CD4-positive, alpha-beta memory T cell (primary cell): ENCODE results near the gene GPS2. TPM values are rescaled to one million over a fixed set of nuclear protein-coding genes. Genes with fewer than 3 reads are reported as not detected.
A peak's percentile ranks its signal among the peaks of the same experiment; 100 is the strongest.

Experiments
- CTCF ChIA-PET: fragments of 350-600 bp; sonication (Branson Sonifier 250); formaldehyde crosslinking; loops from one replicate; lab custom pipeline; 2021; ENCODE audit warnings: inconsistent platforms; ENCODE audit not compliant: partially characterized antibody; lab: Charles Lee
- POLR2A ChIA-PET: fragments of 350-600 bp; sonication (Branson Sonifier 250); formaldehyde crosslinking; loops from one replicate; lab custom pipeline; 2021; ENCODE audit not compliant: partially characterized antibody; lab: Charles Lee
- DNase-seq, 5 donors: peaks; one replicate each; pipeline versions ENCODE4 v3.0.0 to v3.0.0-alpha.2; 2020 to 2022; ENCODE audit warnings: mixed read lengths in 1 of 5
- H3K27ac ChIP-seq: one replicate; pipeline ENCODE4 v1.7.0; 2013; ENCODE audit warnings: low read depth, low read length
- H3K27me3 ChIP-seq: 2 replicates; pipeline ENCODE4 v1.7.0; 2013; ENCODE audit warnings: mild to moderate bottlenecking, low read length, moderate library complexity; ENCODE audit not compliant: insufficient read depth
- H3K36me3 ChIP-seq: 2 replicates; pipeline ENCODE4 v1.7.0; 2013; ENCODE audit warnings: mild to moderate bottlenecking, low read length, moderate library complexity; ENCODE audit not compliant: insufficient read depth
- H3K4me1 ChIP-seq: 2 replicates; pipeline ENCODE4 v1.7.0; 2013; ENCODE audit warnings: mild to moderate bottlenecking, low read length, moderate library complexity; ENCODE audit not compliant: insufficient read depth
- H3K4me3 ChIP-seq, 2 donors: one replicate each; pipeline ENCODE4 v1.7.0; 2013; ENCODE audit warnings: low read length in 2 of 2, mild to moderate bottlenecking in 1 of 2
- H3K9me3 ChIP-seq, 2 donors: one replicate each; pipeline ENCODE4 v1.7.0; 2013; ENCODE audit warnings: low read length in 2 of 2, control low read depth in 1 of 2; ENCODE audit not compliant: control insufficient read depth in 1 of 2
- H3K27ac Mint-ChIP-seq, 7 donors: one replicate each; pipeline ENCODE4 v1.8.0; 2020 to 2021; ENCODE audit warnings: mixed read lengths in 7 of 7, mild to moderate bottlenecking in 6 of 7, inconsistent platforms in 3 of 7, moderate library complexity in 3 of 7
- H3K27me3 Mint-ChIP-seq, 2 donors: one replicate each; pipeline ENCODE4 v1.8.0; 2020 to 2021; ENCODE audit warnings: mixed read lengths in 2 of 2
- H3K36me3 Mint-ChIP-seq, 2 donors: one replicate each; pipeline ENCODE4 v1.8.0; 2020 to 2021; ENCODE audit warnings: mixed read lengths in 2 of 2, inconsistent platforms in 1 of 2, mild to moderate bottlenecking in 1 of 2
- H3K4me1 Mint-ChIP-seq, 4 donors: one replicate each; pipeline ENCODE4 v1.8.0; 2020 to 2021; ENCODE audit warnings: mixed read lengths in 4 of 4, mild to moderate bottlenecking in 1 of 4
- H3K4me3 Mint-ChIP-seq, 8 donors: one replicate each; pipeline ENCODE4 v1.8.0; 2020 to 2021; ENCODE audit warnings: mixed read lengths in 8 of 8, mild to moderate bottlenecking in 7 of 8, moderate library complexity in 6 of 8, inconsistent platforms in 3 of 8
- H3K9me3 Mint-ChIP-seq, 8 donors: one replicate each; pipeline ENCODE4 v1.8.0; 2020 to 2021; ENCODE audit warnings: mixed read lengths in 8 of 8, mild to moderate bottlenecking in 5 of 8, inconsistent platforms in 3 of 8, moderate library complexity in 1 of 8
- intact Hi-C: fragments of 100-400 bp; cut with micrococcal nuclease; formaldehyde crosslinking; loops from one replicate; pipeline ENCODE4 v1.15.1; 2023
- polyA plus RNA-seq, 2 donors: library from polyadenylated mRNA; unstranded; fragments of 300-500 nt; fragmentation: Illumina TruSeq; gene quantifications; one replicate each; pipeline ENCODE4 v1.2.3, GENCODE V29; 2021
- total RNA-seq, 2 experiments: library from RNA; stranded (reverse); gene quantifications; one replicate each; pipeline ENCODE4 v1.2.3, GENCODE V29; 2021

Gene GPS2
- total and polyA plus RNA-seq, 4 experiments from 2014 or later: 101 to 132 (median 123) TPM

- Histone ChIP-seq H3K4me3 (peak overlapping the region; percentile 23 to 58), H3K27ac (peak overlapping the region; percentile 41), H3K27me3 (peaks cover 10% of the 10 kb centered on the region), H3K9me3 (no peaks in the 10 kb centered on the region), H3K36me3 (no peaks in the 10 kb centered on the region), H3K4me1 (peaks cover 25% of the 10 kb centered on the region)
- Mint-ChIP-seq H3K9me3 (no peaks in the 10 kb centered on the region), H3K36me3 (no peaks in the 10 kb centered on the region), H3K4me1 (peaks cover 4 to 28% (median 18%) of the 10 kb centered on the region in 4 donors), H3K27ac (peak overlapping the region; percentile 36 to 84 (median 64)), H3K4me3 (peak overlapping the region; percentile 77 to 90 (median 82)), H3K27me3 (peaks cover 15 to 19% of the 10 kb centered on the region in 2 donors)
- ChIA-PET CTCF (interaction anchor here (0.6 to 2.8 kb wide), 11 partner anchors 9 to 280 kb away, joined by 3 to 26 read pairs (median 4); no protein-coding TSS in a partner anchor), POLR2A (interaction anchor here (0.9 to 3.6 kb wide), 9 partner anchors 16 to 71 kb away, joined by 3 to 15 read pairs (median 4); partner anchors contain the start of genes ACAP1 and CLDN7)
- peak; percentile 82 to 86 (median 85) for DNase-seq
- intact Hi-C loops: loop anchor here (1.0 to 5.0 kb wide), 11 partner anchors 16 to 408 kb away; partner anchors contain the start of genes EIF5A, NEURL4, SENP3 and WRAP53
Observed at GRCh38 chr17:7280519-7281073, 34.6 kb downstream of the GPS2 start.

- Mint-ChIP-seq H3K9me3 (no peaks in the 10 kb centered on the region), H3K36me3 (no peaks in the 10 kb centered on the region), H3K27me3 (peaks cover 15 to 19% of the 10 kb centered on the region in 2 donors), H3K4me1 (peaks cover 4 to 28% (median 18%) of the 10 kb centered on the region in 4 donors), H3K4me3 (peak overlapping the region in 1 of 8 donors; percentile 49), H3K27ac (no peak overlapping the region)
- peaks cover 25% of the 10 kb centered on the region for H3K4me1 ChIP-seq
- H3K27ac ChIP-seq: no peak overlapping the region
- ChIA-PET CTCF (interaction anchor here (0.8 to 2.8 kb wide), 4 partner anchors 17 to 76 kb away, joined by 3 to 26 read pairs (median 6); partner anchors contain the start of gene TMEM95), POLR2A (interaction anchor here (0.6 to 2.0 kb wide), 3 partner anchors 20 to 69 kb away, joined by 3 to 4 read pairs (median 4); no protein-coding TSS in a partner anchor)
- H3K9me3 ChIP-seq: no peaks in the 10 kb centered on the region
- no peak overlapping the region for H3K4me3 ChIP-seq
- H3K27me3 ChIP-seq: peaks cover 10% of the 10 kb centered on the region
- DNase-seq: no peak
- intact Hi-C loops: no loop called here
- H3K36me3 ChIP-seq: no peaks in the 10 kb centered on the region
Observed at GRCh38 chr17:7279448-7279847, 35.7 kb downstream of the GPS2 start.

GRCh38 chr17:7266784-7267183 is 48.4 kb downstream of the GPS2 start:
- Histone ChIP-seq H3K36me3 (no peaks in the 10 kb centered on the region), H3K27ac (no peak overlapping the region), H3K4me3 (no peak overlapping the region), H3K27me3 (no peaks in the 10 kb centered on the region), H3K4me1 (peaks cover 20% of the 10 kb centered on the region), H3K9me3 (no peaks in the 10 kb centered on the region)
- ChIA-PET CTCF (interaction anchor here (2.1 kb wide), 1 partner anchor 30 kb away, joined by 6 read pairs; no protein-coding TSS in a partner anchor), POLR2A (no interaction called here)
- Mint-ChIP-seq H3K9me3 (no peaks in the 10 kb centered on the region), H3K4me3 (no peak overlapping the region), H3K4me1 (peaks cover 13 to 23% (median 19%) of the 10 kb centered on the region in 4 donors), H3K36me3 (no peaks in the 10 kb centered on the region), H3K27ac (no peak overlapping the region), H3K27me3 (peaks cover 7 to 15% of the 10 kb centered on the region in 2 donors)
- no peak for DNase-seq
- intact Hi-C loops: no loop called here

- no peaks in the 10 kb centered on the region for H3K9me3 Mint-ChIP-seq
- peaks cover 3% of the 10 kb centered on the region for H3K36me3 ChIP-seq
- H3K9me3 ChIP-seq: no peaks in the 10 kb centered on the region
- H3K27ac ChIP-seq: no peak overlapping the region
- peak overlapping the region in 7 of 8 donors; percentile 23 to 91 (median 84) for H3K4me3 Mint-ChIP-seq
- H3K36me3 Mint-ChIP-seq: peaks cover 6% of the 10 kb centered on the region in 2 donors
- H3K4me1 Mint-ChIP-seq: peaks cover 14 to 31% (median 23%) of the 10 kb centered on the region in 4 donors
- POLR2A ChIA-PET: interaction anchor here (0.6 to 2.2 kb wide), 6 partner anchors 10 to 251 kb away, joined by 3 to 6 read pairs (median 4); no protein-coding TSS in a partner anchor
- H3K27me3 Mint-ChIP-seq: peaks cover 7 to 13% of the 10 kb centered on the region in 2 donors
- no peak for DNase-seq
- peaks cover 31% of the 10 kb centered on the region for H3K4me1 ChIP-seq
- CTCF ChIA-PET: interaction anchor here (1.1 to 1.3 kb wide), 2 partner anchors 10 to 262 kb away, joined by 3 read pairs; no protein-coding TSS in a partner anchor
- no peaks in the 10 kb centered on the region for H3K27me3 ChIP-seq
- intact Hi-C loops: no loop called here
- H3K4me3 ChIP-seq: no peak overlapping the region
- peak overlapping the region in 1 of 7 donors; percentile 73 for H3K27ac Mint-ChIP-seq
Observed at GRCh38 chr17:7263801-7264078, 51.4 kb downstream of the GPS2 start.

- intact Hi-C loops: no loop called here
- ChIA-PET CTCF (interaction anchor here (1.1 to 1.3 kb wide), 2 partner anchors 9 to 263 kb away, joined by 3 read pairs; no protein-coding TSS in a partner anchor), POLR2A (interaction anchor here (0.6 to 2.2 kb wide), 5 partner anchors 9 to 250 kb away, joined by 3 to 6 read pairs (median 4); no protein-coding TSS in a partner anchor)
- no peaks in the 10 kb centered on the region for H3K27me3 ChIP-seq
- H3K36me3 ChIP-seq: peaks cover 3% of the 10 kb centered on the region
- no peaks in the 10 kb centered on the region for H3K9me3 ChIP-seq
- H3K4me3 ChIP-seq: no peak overlapping the region
- H3K27ac Mint-ChIP-seq: peak overlapping the region in 6 of 7 donors; percentile 32 to 92 (median 81)
- no peak overlapping the region for H3K27ac ChIP-seq
- H3K4me1 Mint-ChIP-seq: peaks cover 14 to 31% (median 23%) of the 10 kb centered on the region in 4 donors
- H3K4me3 Mint-ChIP-seq: peak overlapping the region; percentile 78 to 91 (median 82)
- H3K9me3 Mint-ChIP-seq: no peaks in the 10 kb centered on the region
- no peak for DNase-seq
- peaks cover 31% of the 10 kb centered on the region for H3K4me1 ChIP-seq
- peaks cover 7 to 13% of the 10 kb centered on the region in 2 donors for H3K27me3 Mint-ChIP-seq
- H3K36me3 Mint-ChIP-seq: peaks cover 6 to 9% of the 10 kb centered on the region in 2 donors
Observed at GRCh38 chr17:7262935-7263800, 52.0 kb downstream of the GPS2 start.
